Keratinocyte (primary cell): Measurements from ENCODE around the gene UROD. TPM values are rescaled to one million over a fixed set of nuclear protein-coding genes. Genes with fewer than 3 reads are reported as not detected.
A peak's percentile ranks its signal among the peaks of the same experiment; 100 is the strongest.

Experiments
- DNase-seq: peaks from one replicate; pipeline ENCODE4 v3.0.0-alpha.2; 2011; ENCODE audit warnings: low read depth, missing footprints, low spot score
- FAIRE-seq: peaks from 2 replicates; lab custom pipeline; 2011; peaks lifted over from hg19 to GRCh38; lab: Jason Lieb, UNC
- H2AFZ ChIP-seq: 2 replicates; pipeline ENCODE4 v1.6.0; 2012; ENCODE audit warnings: low read length, control low read depth, inconsistent platforms; ENCODE audit not compliant: control insufficient read depth
- H3K27ac ChIP-seq: 2 replicates; pipeline ENCODE4 v1.5.1; 2011; ENCODE audit warnings: low read length; ENCODE audit not compliant: control insufficient read depth, insufficient read depth
- H3K27me3 ChIP-seq: 3 replicates; pipeline ENCODE4 v1.6.0; 2011; ENCODE audit warnings: low read length; ENCODE audit not compliant: control insufficient read depth, insufficient read depth; ENCODE audit errors: extremely low read depth
- H3K36me3 ChIP-seq, 2 experiments: 2 replicates in 1 of 2; 3 replicates in 1 of 2; pipeline ENCODE4 v1.5.1; 2011; ENCODE audit warnings: low read length in 2 of 2, mild to moderate bottlenecking in 1 of 2; ENCODE audit not compliant: control insufficient read depth in 2 of 2, insufficient read depth in 2 of 2; ENCODE audit errors: extremely low read depth in 1 of 2
- H3K4me1 ChIP-seq: 3 replicates; pipeline ENCODE4 v1.5.1; 2011; ENCODE audit warnings: low read length; ENCODE audit not compliant: control insufficient read depth, insufficient read depth; ENCODE audit errors: extremely low read depth
- H3K4me2 ChIP-seq: 3 replicates; pipeline ENCODE4 v1.6.0; 2011; ENCODE audit warnings: low read depth, low read length; ENCODE audit not compliant: control insufficient read depth, insufficient read depth; ENCODE audit errors: extremely low read depth
- H3K4me3 ChIP-seq, 3 experiments: fragments of 200-600 bp in 1 of 3; sonication (generic) in 1 of 3; 2 replicates in 2 of 3; 3 replicates in 1 of 3; pipeline ENCODE4 v1.5.1; 2011 to 2016; ENCODE audit warnings: low read length in 3 of 3, mild to moderate bottlenecking in 3 of 3, control low read depth in 2 of 3, inconsistent platforms in 1 of 3, low read depth in 1 of 3, mixed read lengths in 1 of 3, mixed run types in 1 of 3, moderate library complexity in 1 of 3; ENCODE audit not compliant: control insufficient read depth in 2 of 3, insufficient read depth in 2 of 3; ENCODE audit errors: extremely low read depth in 1 of 3
- H3K79me2 ChIP-seq: 2 replicates; pipeline ENCODE4 v1.6.0; 2012; ENCODE audit warnings: low read length; ENCODE audit not compliant: control insufficient read depth, insufficient read depth
- H3K9ac ChIP-seq: 3 replicates; pipeline ENCODE4 v1.6.0; 2011; ENCODE audit warnings: low read length; ENCODE audit not compliant: control insufficient read depth, insufficient read depth; ENCODE audit errors: extremely low read depth
- H3K9me1 ChIP-seq: 3 replicates; pipeline ENCODE4 v1.6.0; 2011; ENCODE audit warnings: low read length; ENCODE audit not compliant: control insufficient read depth, insufficient read depth; ENCODE audit errors: extremely low read depth
- H3K9me3 ChIP-seq: 2 replicates; pipeline ENCODE4 v1.5.1; 2012; ENCODE audit warnings: low read depth, low read length; ENCODE audit not compliant: control insufficient read depth
- H4K20me1 ChIP-seq: 3 replicates; pipeline ENCODE4 v1.6.0; 2011; ENCODE audit warnings: low read length; ENCODE audit not compliant: control insufficient read depth, insufficient read depth; ENCODE audit errors: extremely low read depth
- CTCF ChIP-seq, 3 experiments: IDR thresholded peaks in 1 of 3; conservative IDR thresholded peaks in 1 of 3; optimal IDR thresholded peaks in 1 of 3; 2 replicates in 2 of 3; 3 replicates in 1 of 3; pipeline versions ENCODE3 to v1.5.1; 2011; ENCODE audit warnings: low read length in 3 of 3, mild to moderate bottlenecking in 3 of 3, moderate library complexity in 2 of 3, control low read depth in 1 of 3, inconsistent platforms in 1 of 3; ENCODE audit not compliant: insufficient read depth in 2 of 3; ENCODE audit errors: extremely low read depth in 1 of 3
- EZH2 ChIP-seq: IDR thresholded peaks from one replicate; pipeline ENCODE4 v1.6.1; 2012; ENCODE audit warnings: inconsistent platforms, mild to moderate bottlenecking, low read length, moderate library complexity
- dilution Hi-C: fragments of 300-500 bp; cut with MboI; formaldehyde crosslinking; loops from one replicate; pipeline ENCODE4 v1.7.0; 2020; ENCODE audit warnings: low sequenced_read_pairs; ENCODE audit not compliant: extremely low pct_ligation_motif_present
- polyA minus RNA-seq, 3 experiments: library from RNA; depleted of rRNA, polyadenylated mRNA; stranded (reverse); fragments of >200 nt; gene quantifications; 1 replicate in 1 of 3; 2 replicates in 1 of 3; 3 replicates in 1 of 3; pipeline ENCODE4 v1.2.3, GENCODE V29; 2011
- polyA plus RNA-seq, 5 experiments: library from polyadenylated mRNA; depleted of rRNA in 3 of 5; stranded (reverse) in 3 of 5; stranded (forward) in 1 of 5; unstranded in 1 of 5; fragments of >200 nt; gene quantifications; 1 replicate in 1 of 5; 2 replicates in 3 of 5; 3 replicates in 1 of 5; pipeline versions ENCODE4 v1.2.1 to v1.2.3, GENCODE V29; 2011 to 2012; ENCODE audit warnings: missing spikeins in 2 of 5, low read depth in 1 of 5, low replicate concordance in 1 of 5

Gene UROD
- polyA plus RNA-seq = 157 to 212 TPM (median 174 TPM) in 3 replicates
- polyA plus RNA-seq (2011; ENCODE audit: low read depth) = 24.1 TPM
- 179 and 214 TPM in 2 replicates for polyA plus RNA-seq (2011; cell fraction: cytosol; rRNA removed)
- 191 and 217 TPM in 2 replicates for polyA plus RNA-seq (2011; cell fraction: nucleus; rRNA removed)
- 46.3 and 122 TPM in 2 replicates for polyA plus RNA-seq (2012; ENCODE audit: low replicate concordance)
- 122 to 185 TPM (median 158 TPM) in 3 replicates for polyA minus RNA-seq
- polyA minus RNA-seq (2011; cell fraction: cytosol; rRNA and poly(A)+ RNA removed) = 86.1 TPM
- polyA minus RNA-seq (2011; cell fraction: nucleus; rRNA and poly(A)+ RNA removed) = 36.7 and 50.2 TPM in 2 replicates

- Histone ChIP-seq H3K4me3 (peak within 1 kb of the TSS; percentile 76 to 94 (median 93)), H3K4me1 (peaks cover 21% of the 10 kb centered on the region), H3K79me2 (peaks cover 26% of the 10 kb centered on the region), H3K9me3 (no peaks in the 10 kb centered on the region), H4K20me1 (no peaks in the 10 kb centered on the region), H3K9me1 (no peaks in the 10 kb centered on the region), H2AFZ (peak within 1 kb of the TSS; percentile 99), H3K4me2 (peak within 1 kb of the TSS; percentile 99), H3K27me3 (no peaks in the 10 kb centered on the region), H3K9ac (peak within 1 kb of the TSS; percentile 86), H3K27ac (peak within 1 kb of the TSS; percentile 88), H3K36me3 (peaks cover 27 to 33% of the 10 kb centered on the region in 2 experiments)
- dilution Hi-C loops = no loop called here
- TF ChIP-seq EZH2 = no peak
- no peak for TF ChIP-seq CTCF (optimal IDR thresholded peaks at IDR 0.05 in 1 of 3, IDR thresholded peaks at IDR 0.05 in 1 of 3, conservative IDR thresholded peaks at IDR 0.05 in 1 of 3; ENCODE audit: extremely low read depth in 1 of 3, insufficient read depth in 2 of 3, low read length in 3 of 3)
- DNase-seq (peak; percentile 88), FAIRE-seq (peak; percentile 90)
These were observed at the start of gene UROD for GRCh38 chr1:45011837-45012638. Gene UROD, plus strand, starts transcription at chr1:45012254. Its CDS starts 12 bp downstream, at chr1:45012266.

GRCh38 chr1:44962729-44963128 is 49.3 kb upstream of the UROD start:
- H3K4me2 ChIP-seq = no peak overlapping the region
- no peak overlapping the region for H3K4me3 ChIP-seq
- H3K27me3 ChIP-seq = no peaks in the 10 kb centered on the region
- dilution Hi-C loops = no loop called here
- peaks cover 4% of the 10 kb centered on the region for H3K4me1 ChIP-seq
- H3K9me3 ChIP-seq = no peaks in the 10 kb centered on the region
- no peak overlapping the region for H3K27ac ChIP-seq
- FAIRE-seq = no peak
- TF ChIP-seq EZH2 (no peak), CTCF (optimal IDR thresholded peaks at IDR 0.05 in 1 of 3, IDR thresholded peaks at IDR 0.05 in 1 of 3, conservative IDR thresholded peaks at IDR 0.05 in 1 of 3; ENCODE audit: extremely low read depth in 1 of 3, insufficient read depth in 2 of 3, low read length in 3 of 3) (no peak)
- H3K9me1 ChIP-seq = no peaks in the 10 kb centered on the region
- no peak overlapping the region for H3K9ac ChIP-seq
- H4K20me1 ChIP-seq = no peaks in the 10 kb centered on the region
- no peak overlapping the region for H2AFZ ChIP-seq
- no peaks in the 10 kb centered on the region for H3K36me3 ChIP-seq
- H3K79me2 ChIP-seq = no peaks in the 10 kb centered on the region
- no peak for DNase-seq
